Hypothalamus (tissue), 51 donors: ENCODE results near the gene STARD3.

ENCODE experiments used
- DNase-seq, 51 donors: peaks; one replicate each; lab custom pipeline; 2025; lab: John Stamatoyannopoulos, UW

The STARD3 gene

DNA sequence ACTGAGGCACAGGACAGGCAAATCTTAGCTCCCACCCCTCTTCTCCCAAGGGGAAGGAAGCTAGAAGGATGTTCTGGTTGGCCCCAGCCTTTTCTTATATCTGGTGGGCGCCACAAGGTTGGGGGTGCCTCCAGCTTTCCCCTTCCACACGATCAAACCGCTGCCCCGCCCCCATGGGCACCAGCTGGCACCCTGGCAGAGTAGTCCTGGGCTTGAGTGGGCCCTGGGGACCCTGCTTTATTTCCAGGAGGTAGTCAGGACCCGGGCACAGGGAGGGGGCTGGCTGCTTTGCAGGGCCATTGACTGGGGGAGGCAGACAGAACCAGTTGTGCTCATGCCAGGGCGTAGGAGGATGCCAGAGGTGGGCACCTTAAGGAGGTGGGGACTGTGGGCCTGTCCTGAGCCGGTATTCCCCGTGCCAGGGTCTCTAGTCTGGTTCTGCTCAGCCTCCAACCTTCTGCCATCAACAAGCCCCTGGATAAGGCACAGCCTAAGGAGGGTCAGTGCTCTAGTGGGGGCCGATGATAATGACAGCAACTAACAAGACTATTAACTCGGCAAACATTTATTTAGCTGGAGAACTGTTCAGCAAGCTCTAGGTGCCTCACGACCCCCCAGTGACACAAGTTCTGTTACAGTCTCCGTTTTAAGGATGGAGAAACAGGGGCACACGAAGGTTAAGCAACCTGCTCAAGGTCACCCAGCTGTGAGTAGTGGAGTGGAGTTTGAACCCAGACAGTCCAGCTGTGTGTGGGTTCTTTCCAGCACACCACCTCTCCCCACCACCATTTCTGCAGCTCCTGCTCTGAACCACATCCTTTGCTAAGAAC is 17.8 kb upstream of the STARD3 start:
- no peak for DNase-seq

DNA sequence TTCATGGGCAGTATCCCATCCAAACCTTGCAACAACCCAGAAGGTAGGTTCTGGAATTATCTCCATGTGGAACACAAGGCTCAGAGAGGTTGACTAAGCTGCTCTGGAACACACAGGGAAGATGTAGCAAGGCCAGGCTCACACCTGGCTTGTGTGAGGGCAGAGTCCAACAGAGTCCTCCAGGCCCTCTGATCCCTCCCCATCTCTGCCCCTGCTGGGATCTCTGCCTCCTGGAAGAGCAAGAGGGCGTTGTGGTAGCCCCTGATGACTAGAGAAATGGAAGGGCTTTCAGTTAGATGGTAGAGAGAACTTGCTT is 17.2 kb upstream of the STARD3 start:
- no peak for DNase-seq

DNA sequence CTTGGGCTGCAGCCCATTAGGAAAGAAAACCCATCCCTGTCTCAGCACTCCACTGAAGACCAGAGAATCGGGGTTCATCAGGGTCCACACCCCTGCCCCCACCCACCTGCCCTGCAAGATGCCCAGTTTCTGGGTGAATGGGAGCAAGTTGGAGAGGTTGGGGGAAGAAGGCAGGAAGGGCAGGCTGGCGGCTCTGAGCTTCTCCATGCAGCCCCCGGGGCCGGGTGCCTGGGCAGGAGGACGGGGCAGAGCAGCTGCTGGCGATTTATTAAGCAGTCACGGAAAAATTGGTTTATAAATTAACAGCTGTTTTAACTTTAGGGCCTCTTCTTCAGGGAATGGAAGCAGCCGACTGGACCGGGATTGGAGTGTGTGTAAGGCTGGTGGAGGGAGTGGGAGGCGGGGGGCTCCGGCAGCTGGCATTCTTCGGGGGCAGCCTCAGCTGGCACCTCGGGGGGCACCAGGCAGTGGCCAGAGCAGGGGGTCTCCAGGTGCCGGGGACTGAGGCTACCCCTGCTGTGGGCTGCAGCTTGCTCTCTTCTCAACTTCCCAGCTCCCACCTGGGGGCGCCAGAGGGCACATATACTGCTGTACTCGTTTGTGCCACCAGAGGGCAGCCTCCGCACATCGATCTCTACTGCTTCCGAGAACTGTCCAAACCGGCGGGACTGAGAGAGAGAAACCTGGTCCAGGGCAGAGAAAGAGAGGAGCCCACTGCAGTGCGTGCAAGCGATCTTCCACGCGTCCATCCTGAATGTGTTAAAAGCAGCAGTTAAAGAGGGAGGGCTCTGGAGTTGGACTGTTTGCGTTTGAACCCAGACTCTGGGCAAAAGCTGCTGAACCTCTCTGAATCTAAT is 15.2 kb upstream of the STARD3 start:
- DNase-seq = peak; percentile 39 to 97 (median 78)

DNA sequence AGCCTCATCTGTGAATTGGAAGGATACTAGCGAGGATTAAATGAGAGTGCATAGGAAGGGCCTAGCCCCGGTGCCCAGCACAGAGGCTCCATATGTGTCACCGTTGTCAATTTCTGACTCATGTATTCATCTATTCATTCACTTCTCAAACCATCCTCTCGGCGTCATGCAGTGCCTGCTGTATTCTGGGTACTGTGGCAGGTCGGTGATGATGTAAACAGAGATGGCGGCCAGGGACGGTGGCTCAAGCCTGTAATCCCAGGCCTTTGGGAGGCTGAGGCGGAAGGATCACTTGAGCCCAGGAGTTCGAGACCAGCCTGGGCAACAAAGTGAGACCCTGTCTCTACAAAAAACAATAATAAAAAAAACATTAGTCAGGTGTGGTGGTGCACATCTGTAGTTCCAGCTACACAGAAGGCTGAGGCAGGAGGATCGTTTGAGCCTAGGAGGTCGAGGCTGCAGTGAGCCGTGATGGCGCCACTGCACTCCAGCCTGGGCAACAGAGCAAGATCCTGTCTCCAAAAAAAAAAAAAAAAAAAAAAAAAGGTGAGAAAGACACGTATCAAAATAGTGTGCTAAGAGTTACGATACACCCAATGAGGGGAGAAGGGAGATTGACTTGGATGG is 14.5 kb upstream of the STARD3 start:
- peak in 1 of 51 donors; percentile 75 for DNase-seq

DNA sequence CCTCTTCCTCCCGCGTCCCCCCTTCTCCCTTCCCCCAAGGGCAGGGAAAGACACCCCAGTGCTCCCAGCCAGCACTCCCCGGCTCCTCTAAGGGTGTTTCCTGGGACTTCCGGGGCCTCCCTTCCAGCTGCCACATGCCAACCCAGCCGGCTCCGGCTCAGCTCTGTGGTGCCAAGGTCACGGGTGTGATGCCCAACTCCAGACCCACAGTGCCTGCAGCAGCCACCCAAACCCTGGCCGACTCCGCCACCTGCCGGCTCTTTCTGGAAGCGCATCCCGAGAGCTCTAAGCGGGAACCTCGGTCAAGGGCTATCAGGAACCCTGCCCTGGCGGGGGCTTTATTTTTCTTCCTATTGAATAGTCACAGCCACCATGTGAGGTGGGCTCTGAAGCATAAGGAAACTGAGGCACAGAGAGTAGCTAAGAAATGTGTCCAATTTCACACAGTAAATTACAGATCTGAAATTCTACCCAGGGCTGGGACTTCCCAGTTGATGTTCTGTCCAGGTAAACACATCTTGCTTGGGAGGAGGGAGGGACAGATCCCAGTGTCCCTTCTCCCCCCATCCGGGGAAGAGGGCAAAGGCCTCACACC is 13.5 kb upstream of the STARD3 start:
- DNase-seq = peak; percentile 33 to 89 (median 74)

DNA sequence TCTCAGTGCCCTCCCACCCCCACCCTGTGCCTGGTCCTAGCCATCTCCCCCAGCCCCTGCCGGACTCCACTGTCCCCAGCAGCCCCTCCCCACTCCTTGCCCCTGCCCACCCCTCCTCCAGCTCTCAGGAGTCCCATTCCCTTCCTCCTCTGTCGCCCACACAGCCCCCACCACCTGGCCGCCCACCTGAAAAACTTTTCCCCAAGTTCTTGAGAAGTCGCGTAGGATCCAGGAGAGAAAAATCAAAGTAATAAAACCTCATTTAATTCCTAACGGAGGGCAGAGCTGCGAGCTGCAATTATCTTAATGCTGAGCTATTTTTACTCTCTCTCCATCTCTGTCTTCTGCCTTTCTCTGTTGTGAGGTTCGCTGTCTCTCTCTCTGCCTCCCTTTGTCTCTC is 12.6 kb upstream of the STARD3 start:
- peak in 1 of 51 donors; percentile 29 for DNase-seq

DNA sequence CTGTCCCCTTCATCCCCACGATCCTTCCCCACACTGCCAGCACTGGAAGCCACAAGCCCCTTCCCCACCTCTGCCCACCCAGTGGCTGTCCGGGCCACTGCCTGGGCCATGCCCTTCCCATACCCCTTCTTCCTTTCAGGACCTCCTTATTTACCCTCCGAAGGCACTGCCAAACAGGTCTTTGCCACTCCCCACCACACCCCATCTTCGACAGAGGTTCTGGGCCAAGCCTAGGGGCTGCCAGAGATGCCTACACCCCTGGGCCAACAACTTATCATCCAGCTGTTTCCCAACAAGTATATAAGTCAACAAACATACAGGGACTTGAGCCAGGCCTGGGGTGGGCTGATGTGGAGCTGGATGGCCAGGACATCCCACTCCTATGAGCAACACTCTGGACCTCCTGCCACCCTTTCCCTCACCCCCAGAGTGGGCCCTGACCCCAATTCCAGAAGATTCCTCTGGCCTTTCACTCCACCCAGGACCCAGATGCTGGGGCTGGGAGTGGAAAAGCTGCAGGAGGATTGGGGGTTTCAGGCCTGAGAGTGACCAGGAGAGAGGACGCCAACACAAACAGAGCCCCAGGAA is 11.7 kb upstream of the STARD3 start:
- DNase-seq = no peak

- peak in 21 of 51 donors; percentile 8 to 57 (median 31) for DNase-seq
Observed at GRCh38 chr17:39626171-39627046, 10.5 kb upstream of the STARD3 start, which contains the start of gene PPP1R1B. Gene PPP1R1B (plus strand): TSS chr17:39626952. CDS start chr17:39627393, 441 bp downstream.

DNA sequence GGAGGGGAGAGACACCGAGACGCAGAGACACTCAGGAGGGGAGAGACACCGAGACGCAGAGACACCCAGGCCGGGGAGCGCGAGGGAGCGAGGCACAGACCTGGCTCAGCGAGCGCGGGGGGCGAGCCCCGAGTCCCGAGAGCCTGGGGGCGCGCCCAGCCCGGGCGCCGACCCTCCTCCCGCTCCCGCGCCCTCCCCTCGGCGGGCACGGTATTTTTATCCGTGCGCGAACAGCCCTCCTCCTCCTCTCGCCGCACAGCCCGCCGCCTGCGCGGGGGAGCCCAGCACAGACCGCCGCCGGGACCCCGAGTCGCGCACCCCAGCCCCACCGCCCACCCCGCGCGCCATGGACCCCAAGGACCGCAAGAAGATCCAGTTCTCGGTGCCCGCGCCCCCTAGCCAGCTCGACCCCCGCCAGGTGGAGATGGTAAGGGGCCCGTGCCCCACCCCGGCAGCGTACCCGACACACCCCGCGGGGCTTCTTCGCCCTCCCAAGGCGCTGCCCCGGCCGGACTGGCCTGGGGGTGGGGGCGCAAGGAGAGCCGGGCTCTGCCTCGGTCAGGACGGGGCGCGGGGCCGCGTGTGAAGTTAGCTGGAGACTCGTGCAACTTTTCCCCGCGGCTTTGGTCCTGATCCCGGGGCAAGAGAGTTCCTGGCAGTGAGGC is 9.8 kb upstream of the STARD3 start:
- no peak for DNase-seq

DNA sequence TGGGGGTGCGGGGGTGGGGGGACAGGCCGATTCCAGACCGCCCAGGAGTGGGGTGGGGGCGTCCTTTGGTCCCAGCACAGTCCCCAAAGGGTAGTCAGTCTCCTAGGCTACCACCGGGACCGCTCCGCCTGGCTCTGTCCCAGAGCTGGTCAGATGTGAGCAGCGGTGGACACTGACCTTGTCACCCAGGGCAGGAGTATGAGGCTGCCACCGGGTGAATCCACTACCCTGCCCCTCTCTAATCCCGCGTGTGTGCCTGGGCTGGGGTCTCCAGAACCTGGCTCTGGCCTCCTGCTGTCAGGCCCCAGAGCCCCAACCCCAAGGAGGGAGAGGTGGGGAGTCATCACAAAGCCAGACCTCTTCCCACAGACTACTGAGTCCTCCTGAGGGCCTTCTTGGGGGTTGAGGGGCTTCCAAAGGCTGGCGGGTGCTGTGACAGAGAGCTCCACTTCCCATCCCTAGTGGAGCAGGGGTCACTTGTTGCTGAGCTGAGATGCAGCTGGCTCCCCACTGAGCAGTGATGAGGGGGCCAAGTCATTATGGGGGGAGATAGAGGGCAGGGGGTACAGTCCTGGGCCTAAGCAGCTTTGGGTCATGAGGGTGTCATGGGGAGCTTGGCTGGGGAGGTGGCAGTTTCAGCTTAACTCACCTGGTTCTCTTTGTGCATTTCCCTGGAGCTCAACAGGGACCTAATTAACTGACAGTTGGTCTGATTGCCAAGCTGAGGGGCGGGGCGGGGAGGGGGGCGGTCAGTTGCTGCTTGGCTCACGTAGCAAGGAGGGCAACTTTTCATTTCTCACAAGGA is 9.0 kb upstream of the STARD3 start:
- peak in 2 of 51 donors; percentile 6 to 30 for DNase-seq

GRCh38 chr17:39628655-39629493 is 8.1 kb upstream of the STARD3 start:
- no peak for DNase-seq

GRCh38 chr17:39629494-39629880 is 7.5 kb upstream of the STARD3 start:
- DNase-seq = no peak

- DNase-seq = no peak
Observed at GRCh38 chr17:39629898-39630297, 7.0 kb upstream of the STARD3 start.

DNA sequence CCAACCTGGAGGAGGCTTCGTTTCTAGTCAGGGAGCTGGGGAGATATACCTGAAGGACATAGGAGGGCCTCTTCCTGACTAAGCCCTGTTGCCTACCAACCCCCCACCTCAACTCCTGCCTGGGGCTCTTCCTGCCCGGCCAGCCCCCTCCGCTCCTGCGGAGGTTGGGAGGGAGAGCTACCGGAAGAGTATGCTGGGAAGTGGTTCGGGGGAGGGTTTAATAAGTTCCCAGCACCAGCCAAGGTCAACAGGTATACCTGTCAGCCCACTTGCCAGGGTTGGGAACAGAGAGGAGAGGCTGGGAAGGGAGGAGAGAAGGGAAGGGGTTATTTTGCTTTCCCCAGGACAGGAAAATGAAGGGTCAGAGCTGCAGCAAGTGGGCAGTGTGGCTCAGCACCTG is 5.5 kb upstream of the STARD3 start:
- no peak for DNase-seq

GRCh38 chr17:39632153-39632941 is 4.6 kb upstream of the STARD3 start:
- DNase-seq = peak in 41 of 51 donors; percentile 17 to 88 (median 60)

- no peak for DNase-seq
Observed at GRCh38 chr17:39633570-39634183, 3.3 kb upstream of the STARD3 start.
